Loucy (cell line): ENCODE measurements around the gene COPS7B.

Experiments used
- H2AFZ ChIP-seq: fragments of 200-600 bp; sonication (generic); 2 replicates; pipeline ENCODE4 v1.6.0; 2016; ENCODE audit warnings: antibody characterized with exemption, mild to moderate bottlenecking, low read length, moderate library complexity
- H3F3A ChIP-seq: fragments of 200-600 bp; 2 replicates; pipeline ENCODE4 v1.6.0; 2016; ENCODE audit warnings: antibody characterized with exemption, low read depth, mild to moderate bottlenecking
- H3K27me3 ChIP-seq: fragments of 200-600 bp; sonication (generic); 2 replicates; pipeline ENCODE4 v1.6.1; 2014; ENCODE audit warnings: low read length, mild to moderate bottlenecking; ENCODE audit not compliant: insufficient read depth, poor library complexity, severe bottlenecking
- H3K36me3 ChIP-seq: fragments of 200-600 bp; sonication (generic); 2 replicates; pipeline ENCODE4 v1.6.1; 2016; ENCODE audit warnings: low read length; ENCODE audit not compliant: insufficient read depth
- H3K4me1 ChIP-seq: fragments of 200-600 bp; sonication (generic); 2 replicates; pipeline ENCODE4 v1.5.1; 2014; ENCODE audit warnings: low read length, mild to moderate bottlenecking; ENCODE audit not compliant: insufficient read depth, poor library complexity, severe bottlenecking
- H3K4me2 ChIP-seq: fragments of 200-600 bp; sonication (generic); 2 replicates; pipeline ENCODE4 v1.6.0; 2014; ENCODE audit warnings: antibody characterized with exemption, low read length, low read depth, mild to moderate bottlenecking; ENCODE audit not compliant: poor library complexity, severe bottlenecking
- H3K4me3 ChIP-seq: fragments of 200-600 bp; sonication (generic); 2 replicates; pipeline ENCODE4 v1.5.1; 2014; ENCODE audit warnings: low read length, mild to moderate bottlenecking, mixed read lengths; ENCODE audit not compliant: poor library complexity, severe bottlenecking
- H3K79me2 ChIP-seq: fragments of 200-600 bp; sonication (generic); 2 replicates; pipeline ENCODE4 v1.6.1; 2014; ENCODE audit warnings: low read length; ENCODE audit not compliant: insufficient read depth
- H3K9ac ChIP-seq: fragments of 200-600 bp; sonication (generic); 2 replicates; pipeline ENCODE4 v1.6.0; 2014; ENCODE audit warnings: mild to moderate bottlenecking, low read depth, low read length, moderate library complexity; ENCODE audit not compliant: poor library complexity, severe bottlenecking
- H3K9me2 ChIP-seq: fragments of 200-600 bp; sonication (generic); replicated peaks from 2 replicates; pipeline ENCODE4 v1.6.1; 2016; ENCODE audit warnings: low read depth, low read length, mixed read lengths
- H3K9me3 ChIP-seq: fragments of 200-600 bp; sonication (generic); 2 replicates; pipeline ENCODE4 v1.6.1; 2014; ENCODE audit warnings: mild to moderate bottlenecking, antibody characterized with exemption, low read length, low read depth; ENCODE audit not compliant: insufficient read depth
- H4K20me1 ChIP-seq: fragments of 200-600 bp; sonication (generic); 2 replicates; pipeline ENCODE4 v1.6.0; 2014; ENCODE audit warnings: antibody characterized with exemption, low read length, mild to moderate bottlenecking; ENCODE audit not compliant: insufficient read depth, poor library complexity, severe bottlenecking
- EZH2phosphoT487 ChIP-seq: fragments of 200-600 bp; IDR thresholded peaks from 2 replicates; pipeline ENCODE4 v1.6.1; 2018; ENCODE audit warnings: antibody characterized with exemption, mild to moderate bottlenecking, moderate library complexity, borderline replicate concordance
- TF ChIP-seq, protein P1 (sequence below): fragments of 200-600 bp; sonication (generic); conservative IDR thresholded peaks from 2 replicates; pipeline ENCODE4 v1.5.1; 2014; ENCODE audit warnings: mild to moderate bottlenecking, antibody characterized with exemption, low read length

The COPS7B gene

DNA sequence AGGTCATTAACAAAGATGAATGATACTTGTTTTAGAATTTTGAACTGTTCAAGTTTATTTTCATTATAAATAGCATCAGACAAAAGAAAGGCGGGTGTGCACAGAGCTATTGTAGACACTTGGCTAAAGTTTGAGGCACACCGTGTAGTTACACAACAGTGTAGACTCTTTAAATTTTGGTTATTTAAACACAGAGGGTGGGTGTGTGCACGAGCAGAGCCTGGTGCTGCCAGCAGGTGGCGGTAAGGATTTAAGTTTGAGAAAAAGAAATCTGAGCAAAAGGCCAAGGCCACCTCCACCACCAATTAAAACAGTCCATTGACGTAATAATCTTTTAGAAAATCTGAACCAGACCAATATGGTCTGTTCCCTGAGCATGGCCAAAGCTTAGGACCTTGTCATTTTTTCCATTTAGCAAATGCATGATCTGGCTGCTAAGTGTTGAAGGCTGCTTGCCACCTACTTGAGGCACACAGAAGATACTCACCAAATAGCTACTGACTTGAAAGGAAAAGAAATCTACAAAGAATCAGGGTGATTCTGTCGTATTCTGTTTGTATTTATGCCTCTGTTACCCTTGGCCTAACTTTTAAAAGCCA lies 14.3 kb downstream of the COPS7B start:
- no peaks in the 10 kb centered on the region for H4K20me1 ChIP-seq
- H3K4me3 ChIP-seq: no peak overlapping the region
- no peak overlapping the region for H2AFZ ChIP-seq
- no peaks in the 10 kb centered on the region for H3K9me2 ChIP-seq
- no peak overlapping the region for H3K4me2 ChIP-seq
- peaks cover 74% of the 10 kb centered on the region for H3K36me3 ChIP-seq
- H3K27me3 ChIP-seq: no peaks in the 10 kb centered on the region
- H3K79me2 ChIP-seq: no peaks in the 10 kb centered on the region; the same call in 1 of the 2 replicates
- no peaks in the 10 kb centered on the region for H3F3A ChIP-seq
- TF ChIP-seq, protein P1, sequence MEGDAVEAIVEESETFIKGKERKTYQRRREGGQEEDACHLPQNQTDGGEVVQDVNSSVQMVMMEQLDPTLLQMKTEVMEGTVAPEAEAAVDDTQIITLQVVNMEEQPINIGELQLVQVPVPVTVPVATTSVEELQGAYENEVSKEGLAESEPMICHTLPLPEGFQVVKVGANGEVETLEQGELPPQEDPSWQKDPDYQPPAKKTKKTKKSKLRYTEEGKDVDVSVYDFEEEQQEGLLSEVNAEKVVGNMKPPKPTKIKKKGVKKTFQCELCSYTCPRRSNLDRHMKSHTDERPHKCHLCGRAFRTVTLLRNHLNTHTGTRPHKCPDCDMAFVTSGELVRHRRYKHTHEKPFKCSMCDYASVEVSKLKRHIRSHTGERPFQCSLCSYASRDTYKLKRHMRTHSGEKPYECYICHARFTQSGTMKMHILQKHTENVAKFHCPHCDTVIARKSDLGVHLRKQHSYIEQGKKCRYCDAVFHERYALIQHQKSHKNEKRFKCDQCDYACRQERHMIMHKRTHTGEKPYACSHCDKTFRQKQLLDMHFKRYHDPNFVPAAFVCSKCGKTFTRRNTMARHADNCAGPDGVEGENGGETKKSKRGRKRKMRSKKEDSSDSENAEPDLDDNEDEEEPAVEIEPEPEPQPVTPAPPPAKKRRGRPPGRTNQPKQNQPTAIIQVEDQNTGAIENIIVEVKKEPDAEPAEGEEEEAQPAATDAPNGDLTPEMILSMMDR: peak; percentile 91
- no peak for TF ChIP-seq EZH2phosphoT487
- no peaks in the 10 kb centered on the region for H3K9me3 ChIP-seq
- H3K9ac ChIP-seq: no peak overlapping the region
- H3K4me1 ChIP-seq: no peaks in the 10 kb centered on the region

DNA sequence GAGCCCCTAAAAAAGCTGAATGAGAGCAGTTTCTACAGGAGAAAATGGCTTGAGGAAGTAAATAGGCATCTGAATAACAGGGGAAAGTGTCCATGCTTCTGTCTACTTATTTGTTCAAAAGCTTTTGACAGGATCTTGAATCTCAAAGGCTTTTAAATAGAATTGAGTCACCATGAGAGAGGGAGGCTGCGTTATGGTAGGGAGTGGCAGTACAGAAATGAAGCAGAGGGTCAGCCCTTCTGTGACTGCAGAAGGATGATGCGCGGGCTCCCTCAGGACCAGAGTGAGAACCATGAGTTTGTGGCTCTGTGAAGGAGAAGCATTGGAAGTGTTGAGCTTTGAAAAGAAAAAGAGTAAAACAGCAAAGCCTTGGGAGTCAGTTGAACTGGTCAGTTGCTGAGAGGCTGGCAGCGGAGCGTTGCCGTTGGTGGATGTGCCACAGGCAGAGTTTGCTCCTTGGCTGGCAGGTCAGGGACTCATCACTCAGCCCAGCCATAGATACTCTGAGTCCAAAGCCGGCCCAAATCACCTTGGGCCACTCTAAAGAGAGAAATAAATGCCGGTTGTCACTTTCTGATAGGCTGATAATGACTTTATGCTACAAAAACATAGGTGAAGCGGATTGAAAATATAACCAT lies 17.4 kb downstream of the COPS7B start:
- no peaks in the 10 kb centered on the region for H3F3A ChIP-seq
- H2AFZ ChIP-seq: no peak overlapping the region
- no peaks in the 10 kb centered on the region for H3K27me3 ChIP-seq
- H3K4me1 ChIP-seq: no peaks in the 10 kb centered on the region
- H3K4me2 ChIP-seq: no peak overlapping the region
- no peaks in the 10 kb centered on the region for H3K9me3 ChIP-seq
- TF ChIP-seq, protein P1: no peak
- TF ChIP-seq EZH2phosphoT487: no peak
- no peak overlapping the region for H3K4me3 ChIP-seq
- H3K9ac ChIP-seq: no peak overlapping the region
- H3K9me2 ChIP-seq: no peaks in the 10 kb centered on the region
- H3K36me3 ChIP-seq: peaks cover 76% of the 10 kb centered on the region; the same call in 1 of the 2 replicates
- H4K20me1 ChIP-seq: no peaks in the 10 kb centered on the region
- no peaks in the 10 kb centered on the region; the same call in 1 of the 2 replicates for H3K79me2 ChIP-seq

DNA sequence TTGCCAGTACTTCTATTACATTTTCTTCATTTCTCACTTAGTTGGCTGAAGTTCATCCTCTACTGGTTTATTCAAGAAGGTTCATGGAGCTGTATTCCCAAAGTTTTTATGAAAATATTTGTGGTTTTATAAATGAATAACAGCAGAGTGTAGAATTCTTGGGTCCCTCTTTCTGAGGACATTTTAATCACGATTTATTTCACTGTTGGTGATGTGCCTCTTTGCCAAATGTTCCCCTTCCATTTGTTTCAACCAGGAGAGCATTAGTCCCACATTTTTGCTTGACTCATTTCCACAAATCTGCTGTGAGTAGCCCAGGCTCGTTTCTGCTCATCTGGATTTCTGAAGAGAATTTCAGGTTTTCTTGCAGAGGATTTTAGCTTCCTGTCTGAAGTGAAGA lies 20.8 kb downstream of the COPS7B start:
- Histone ChIP-seq H3K36me3 (peaks cover 69% of the 10 kb centered on the region; the same call in 1 of the 2 replicates), H3K27me3 (no peaks in the 10 kb centered on the region), H3K9me3 (no peaks in the 10 kb centered on the region), H3F3A (no peaks in the 10 kb centered on the region), H3K9me2 (no peaks in the 10 kb centered on the region), H3K4me1 (no peaks in the 10 kb centered on the region), H3K9ac (no peak overlapping the region), H3K4me3 (no peak overlapping the region), H2AFZ (no peak overlapping the region), H3K79me2 (no peaks in the 10 kb centered on the region; the same call in 1 of the 2 replicates), H4K20me1 (no peaks in the 10 kb centered on the region), H3K4me2 (no peak overlapping the region)
- TF ChIP-seq, protein P1: no peak
- no peak for TF ChIP-seq EZH2phosphoT487
